HepG2 (cell line): ENCODE data around the gene TREM1. TPM values are rescaled to one million over a fixed set of nuclear protein-coding genes. Genes with fewer than 3 reads are reported as not detected.
A peak's percentile ranks its signal among the peaks of the same experiment; 100 is the strongest.

Source experiments
- BHLHE40 ChIP-seq: IDR thresholded peaks from 2 replicates; pipeline ENCODE4 v1.6.1; 2011; ENCODE audit warnings: low read length, improper control_type of control experiment
- CEBPG ChIP-seq: IDR thresholded peaks from 2 replicates; pipeline ENCODE4 v1.6.1; 2016
- ETV5 ChIP-seq: IDR thresholded peaks from 2 replicates; pipeline ENCODE4 v1.6.1; 2018; ENCODE audit warnings: missing biosample characterization, missing genetic modification reagents, inconsistent platforms, borderline replicate concordance
- HMG20A ChIP-seq: IDR thresholded peaks from 2 replicates; pipeline ENCODE4 v1.6.1; 2016; ENCODE audit warnings: borderline replicate concordance
- HMGXB3 ChIP-seq: sonication (generic); formaldehyde crosslinking; IDR thresholded peaks from 2 replicates; pipeline ENCODE4 v1.4.0; 2020; ENCODE audit warnings: missing genetic modification reagents, borderline replicate concordance
- JUNB ChIP-seq: sonication (generic); formaldehyde crosslinking; IDR thresholded peaks from 2 replicates; pipeline ENCODE4 v1.8.0; 2022; ENCODE audit warnings: missing genetic modification reagents, mild to moderate bottlenecking, borderline replicate concordance
- PHF5A ChIP-seq: IDR thresholded peaks from one replicate; pipeline ENCODE4 v1.6.1; 2018; ENCODE audit warnings: low read depth, missing genetic modification reagents; ENCODE audit not compliant: unreplicated experiment
- PPARG ChIP-seq: conservative IDR thresholded peaks from 2 replicates; pipeline ENCODE4 v1.6.1; 2016; ENCODE audit warnings: missing biosample characterization, missing genetic modification reagents
- SMARCC2 ChIP-seq: fragments of 450-650 bp; IDR thresholded peaks from 2 replicates; pipeline ENCODE4 v1.6.1; 2017; ENCODE audit warnings: antibody characterized with exemption, mild to moderate bottlenecking
- TSC22D2 ChIP-seq: sonication (generic); formaldehyde crosslinking; IDR thresholded peaks from 2 replicates; pipeline ENCODE4 v1.5.1; 2020; ENCODE audit warnings: missing genetic modification reagents, mild to moderate bottlenecking, borderline replicate concordance
- XRCC5 ChIP-seq: fragments of 200-400 bp; formaldehyde crosslinking; optimal IDR thresholded peaks from 2 replicates; pipeline ENCODE3; 2017; ENCODE audit warnings: mild to moderate bottlenecking, low read length
- ZBTB21 ChIP-seq: sonication (generic); formaldehyde crosslinking; IDR thresholded peaks from 2 replicates; pipeline ENCODE4 v1.4.0; 2020; ENCODE audit warnings: missing genetic modification reagents
- ZBTB46 ChIP-seq: sonication (generic); formaldehyde crosslinking; IDR thresholded peaks from 2 replicates; pipeline ENCODE4 v1.4.0; 2020; ENCODE audit warnings: mild to moderate bottlenecking, missing genetic modification reagents, borderline replicate concordance
- ZFP90 ChIP-seq: sonication (generic); formaldehyde crosslinking; IDR thresholded peaks from 2 replicates; pipeline ENCODE4 v1.8.0; 2022; ENCODE audit warnings: missing genetic modification reagents, mild to moderate bottlenecking, inconsistent platforms, borderline replicate concordance
- ZFY ChIP-seq: sonication (generic); formaldehyde crosslinking; IDR thresholded peaks from 2 replicates; pipeline ENCODE4 v1.4.0; 2020; ENCODE audit warnings: missing genetic modification reagents
- ZNF563 ChIP-seq: sonication (generic); formaldehyde crosslinking; IDR thresholded peaks from 2 replicates; pipeline ENCODE4 v1.8.0; 2022; ENCODE audit warnings: mild to moderate bottlenecking, moderate library complexity, missing genetic modification reagents
- ZNF878 ChIP-seq: sonication (generic); formaldehyde crosslinking; IDR thresholded peaks from 2 replicates; pipeline ENCODE4 v1.8.1; 2023; ENCODE audit warnings: mild to moderate bottlenecking, missing genetic modification reagents, moderate library complexity
- polyA plus RNA-seq, 8 experiments: library from polyadenylated mRNA; depleted of rRNA in 3 of 8; stranded (reverse) in 7 of 8; unstranded in 1 of 8; fragments of >200 nt; fragmentation: Illumina TruSeq in 4 of 8; extraction: Trizol in 4 of 8; gene quantifications; 2 replicates each; pipeline versions ENCODE4 v1.2.1 to v1.2.3, GENCODE V29; 2011 to 2016; ENCODE audit warnings: low read depth in 4 of 8, missing spikeins in 1 of 8, mixed read lengths in 1 of 8; ENCODE audit not compliant: insufficient read depth in 1 of 8
- total RNA-seq, 5 experiments: library from RNA; depleted of rRNA; stranded (reverse); fragments of >200 nt; fragmentation: Illumina TruSeq; extraction: Trizol; gene quantifications; 2 replicates each; pipeline ENCODE4 v1.2.3, GENCODE V29; 2016; ENCODE audit warnings: low read depth in 1 of 5
- TF ChIP-seq, protein P1 (sequence below), 2 experiments: fragments of 450-650 bp in 1 of 2; sonication (generic) in 1 of 2; formaldehyde crosslinking; IDR thresholded peaks; 2 replicates each; pipeline versions ENCODE4 v1.5.0 to v1.8.0; 2020 to 2022; ENCODE audit warnings: mild to moderate bottlenecking in 1 of 2, missing genetic modification reagents in 1 of 2
- TF ChIP-seq, protein P2 (sequence below): sonication (generic); formaldehyde crosslinking; IDR thresholded peaks from 2 replicates; pipeline ENCODE4 v1.5.1; 2020; ENCODE audit warnings: missing genetic modification reagents, mild to moderate bottlenecking, borderline replicate concordance

The TREM1 gene
- total and polyA plus RNA-seq, 2 of the 13 experiments (the other 11 are each of a cell fraction or from before 2014, with no cell fraction given), result 0.49 TPM; not detected in 1

GRCh38 chr6:41278699-41279405, 7.6 kb downstream of the TREM1 start (continued):
- no peak for TF ChIP-seq PPARG (CRISPR knock-in tag)
- no peak for TF ChIP-seq ZBTB21
- TF ChIP-seq ETV5 (CRISPR knock-in tag), result no peak
- TF ChIP-seq, protein P1, sequence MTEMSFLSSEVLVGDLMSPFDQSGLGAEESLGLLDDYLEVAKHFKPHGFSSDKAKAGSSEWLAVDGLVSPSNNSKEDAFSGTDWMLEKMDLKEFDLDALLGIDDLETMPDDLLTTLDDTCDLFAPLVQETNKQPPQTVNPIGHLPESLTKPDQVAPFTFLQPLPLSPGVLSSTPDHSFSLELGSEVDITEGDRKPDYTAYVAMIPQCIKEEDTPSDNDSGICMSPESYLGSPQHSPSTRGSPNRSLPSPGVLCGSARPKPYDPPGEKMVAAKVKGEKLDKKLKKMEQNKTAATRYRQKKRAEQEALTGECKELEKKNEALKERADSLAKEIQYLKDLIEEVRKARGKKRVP (CRISPR knock-in tag; IDR thresholded peaks at IDR 0.05), result no peak
- TF ChIP-seq CEBPG (CRISPR knock-in tag), result no peak
- TF ChIP-seq ZBTB46, result no peak
- TF ChIP-seq, protein P2, sequence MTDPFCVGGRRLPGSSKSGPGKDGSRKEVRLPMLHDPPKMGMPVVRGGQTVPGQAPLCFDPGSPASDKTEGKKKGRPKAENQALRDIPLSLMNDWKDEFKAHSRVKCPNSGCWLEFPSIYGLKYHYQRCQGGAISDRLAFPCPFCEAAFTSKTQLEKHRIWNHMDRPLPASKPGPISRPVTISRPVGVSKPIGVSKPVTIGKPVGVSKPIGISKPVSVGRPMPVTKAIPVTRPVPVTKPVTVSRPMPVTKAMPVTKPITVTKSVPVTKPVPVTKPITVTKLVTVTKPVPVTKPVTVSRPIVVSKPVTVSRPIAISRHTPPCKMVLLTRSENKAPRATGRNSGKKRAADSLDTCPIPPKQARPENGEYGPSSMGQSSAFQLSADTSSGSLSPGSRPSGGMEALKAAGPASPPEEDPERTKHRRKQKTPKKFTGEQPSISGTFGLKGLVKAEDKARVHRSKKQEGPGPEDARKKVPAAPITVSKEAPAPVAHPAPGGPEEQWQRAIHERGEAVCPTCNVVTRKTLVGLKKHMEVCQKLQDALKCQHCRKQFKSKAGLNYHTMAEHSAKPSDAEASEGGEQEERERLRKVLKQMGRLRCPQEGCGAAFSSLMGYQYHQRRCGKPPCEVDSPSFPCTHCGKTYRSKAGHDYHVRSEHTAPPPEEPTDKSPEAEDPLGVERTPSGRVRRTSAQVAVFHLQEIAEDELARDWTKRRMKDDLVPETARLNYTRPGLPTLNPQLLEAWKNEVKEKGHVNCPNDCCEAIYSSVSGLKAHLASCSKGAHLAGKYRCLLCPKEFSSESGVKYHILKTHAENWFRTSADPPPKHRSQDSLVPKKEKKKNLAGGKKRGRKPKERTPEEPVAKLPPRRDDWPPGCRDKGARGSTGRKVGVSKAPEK (CRISPR knock-in tag), result no peak
- TF ChIP-seq HMG20A (CRISPR knock-in tag), result 0 out of 2 replicates have a peak, but pooled peaks have one; percentile 24
- TF ChIP-seq HMGXB3 (CRISPR knock-in tag), result no peak
- TF ChIP-seq ZNF878 (CRISPR knock-in tag), result no peak; the same call in 1 of the 2 replicates
- no peak for TF ChIP-seq ZFP90
- TF ChIP-seq XRCC5, result peak; percentile 85
- TF ChIP-seq ZFY, result no peak
- no peak for TF ChIP-seq JUNB (CRISPR knock-in tag)
- 0 out of 2 replicates have a peak, but pooled peaks have one; percentile 32 for TF ChIP-seq TSC22D2 (CRISPR knock-in tag)
- TF ChIP-seq SMARCC2, result no peak
- no peak for TF ChIP-seq PHF5A (CRISPR knock-in tag)
- no peak for TF ChIP-seq BHLHE40
- no peak for TF ChIP-seq ZNF563 (CRISPR knock-in tag)
